ENCODE results near the gene COMTD1. TPM values are rescaled to one million over a fixed set of nuclear protein-coding genes. Genes with fewer than 3 reads are reported as not detected.
"Not testable (repeated sequence)": the region's sequence is repeated elsewhere in the genome, so short reads cannot be mapped to it uniquely, and the experiment has no call there.

Gene COMTD1
- total RNA-seq, 1 donor from 2014 or later: 22.0 TPM

- no peaks in the 10 kb centered on the region for H3K27me3 ChIP-seq (ENCODE audit: control insufficient read depth, insufficient read depth, low read length)
- DNase-seq (ENCODE audit: low read depth): no peak
Observed at GRCh38 chr10:75209086-75209920, 26.5 kb downstream of the COMTD1 start.

DNA sequence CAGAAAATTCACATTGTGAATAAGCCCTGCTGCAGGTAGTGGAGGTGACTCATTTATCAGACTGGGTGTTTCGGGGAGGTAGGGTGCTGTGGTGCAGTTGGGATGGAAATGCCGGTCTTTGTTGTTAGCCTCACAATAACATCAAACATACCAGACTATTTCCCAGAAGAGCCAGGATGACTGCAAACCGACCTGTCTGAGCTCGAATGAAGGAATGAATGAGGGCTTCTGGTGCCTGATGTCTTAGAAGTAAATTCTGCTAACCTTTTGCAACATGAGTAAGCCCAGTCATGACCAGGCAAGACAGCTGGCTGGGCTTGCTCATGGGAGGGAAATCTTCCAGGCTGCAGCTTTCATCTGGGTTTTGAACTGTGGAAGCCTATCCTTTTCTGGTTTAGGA lies 27.6 kb downstream of the COMTD1 start:
- no peak for DNase-seq (ENCODE audit: low read depth)
- TF ChIP-seq CTCF (IDR thresholded peaks at IDR 0.05; ENCODE audit: insufficient read depth, low read length, poor library complexity, severe bottlenecking): no peak
- H3K4me3 ChIP-seq (ENCODE audit: low read depth, low read length): no peak overlapping the region
- no peaks in the 10 kb centered on the region for H3K36me3 ChIP-seq (ENCODE audit: control insufficient read depth, insufficient read depth, low read length)
- H3K27me3 ChIP-seq (ENCODE audit: control insufficient read depth, insufficient read depth, low read length): no peaks in the 10 kb centered on the region

More at GRCh38 chr10:75209086-75209920, 26.5 kb downstream of the COMTD1 start:
- H3K36me3 ChIP-seq (ENCODE audit: control insufficient read depth, insufficient read depth, low read length): no peaks in the 10 kb centered on the region
- no peak for TF ChIP-seq CTCF (IDR thresholded peaks at IDR 0.05; ENCODE audit: insufficient read depth, low read length, poor library complexity, severe bottlenecking)
- peak overlapping the region; percentile 94 for H3K4me3 ChIP-seq (ENCODE audit: low read depth, low read length)

DNA sequence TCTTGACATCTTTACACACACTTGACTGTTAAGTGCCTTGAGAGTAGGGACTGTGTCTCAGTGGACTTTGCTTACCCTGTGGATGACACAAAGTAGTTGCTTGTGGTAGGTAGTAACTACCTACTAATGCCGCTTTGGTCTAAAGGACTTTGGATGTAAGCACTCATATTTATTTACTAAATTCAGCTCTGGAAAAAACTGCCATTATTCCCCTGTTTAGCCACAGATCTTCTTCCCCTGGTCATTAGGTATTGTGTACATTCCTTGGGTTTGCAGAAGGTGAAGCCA lies 28.0 kb downstream of the COMTD1 start:
- DNase-seq (ENCODE audit: low read depth): no peak
- H3K27me3 ChIP-seq (ENCODE audit: control insufficient read depth, insufficient read depth, low read length): no peaks in the 10 kb centered on the region
- no peak for TF ChIP-seq CTCF (IDR thresholded peaks at IDR 0.05; ENCODE audit: insufficient read depth, low read length, poor library complexity, severe bottlenecking)
- H3K4me3 ChIP-seq (ENCODE audit: low read depth, low read length): no peak overlapping the region
- no peaks in the 10 kb centered on the region for H3K36me3 ChIP-seq (ENCODE audit: control insufficient read depth, insufficient read depth, low read length)

- H3K4me3 ChIP-seq (ENCODE audit: low read depth, low read length): no peak overlapping the region
- no peak for DNase-seq (ENCODE audit: low read depth)
- no peaks in the 10 kb centered on the region for H3K36me3 ChIP-seq (ENCODE audit: control insufficient read depth, insufficient read depth, low read length)
- no peak for TF ChIP-seq CTCF (IDR thresholded peaks at IDR 0.05; ENCODE audit: insufficient read depth, low read length, poor library complexity, severe bottlenecking)
- no peaks in the 10 kb centered on the region for H3K27me3 ChIP-seq (ENCODE audit: control insufficient read depth, insufficient read depth, low read length)
Observed at GRCh38 chr10:75207079-75207856, 28.5 kb downstream of the COMTD1 start.

GRCh38 chr10:75206638-75207037 lies 29.1 kb downstream of the COMTD1 start:
- not testable (repeated sequence) for H3K4me3 ChIP-seq (ENCODE audit: low read depth, low read length); H3K36me3 ChIP-seq (ENCODE audit: control insufficient read depth, insufficient read depth, low read length); H3K27me3 ChIP-seq (ENCODE audit: control insufficient read depth, insufficient read depth, low read length); DNase-seq (ENCODE audit: low read depth)

DNA sequence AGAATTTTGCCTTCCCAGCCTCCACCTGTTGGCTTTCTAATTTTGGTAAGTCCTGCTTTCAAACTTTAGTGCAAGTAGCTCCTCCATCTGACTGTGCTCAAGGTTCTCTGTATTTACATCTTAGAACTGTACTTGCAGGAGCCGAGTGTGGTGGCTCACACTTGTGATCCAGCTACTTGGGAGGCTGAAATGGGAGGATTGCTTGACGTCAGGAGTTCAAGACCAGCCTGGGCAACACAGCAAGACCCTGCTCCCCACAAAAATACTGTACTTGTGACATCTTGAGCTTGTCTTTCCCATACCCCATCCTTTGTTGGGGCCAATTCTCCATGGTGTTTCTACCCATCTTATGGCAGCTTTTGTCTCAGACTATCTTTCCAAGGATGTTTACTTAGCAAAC lies 29.8 kb downstream of the COMTD1 start:
- no peak for DNase-seq (ENCODE audit: low read depth)
- Histone ChIP-seq H3K36me3 (ENCODE audit: control insufficient read depth, insufficient read depth, low read length) (no peaks in the 10 kb centered on the region), H3K27me3 (ENCODE audit: control insufficient read depth, insufficient read depth, low read length) (no peaks in the 10 kb centered on the region)

More for the DNA sequence above, 29.8 kb downstream of the COMTD1 start:
- no peak overlapping the region for H3K4me3 ChIP-seq (ENCODE audit: low read depth, low read length)
- no peak for TF ChIP-seq CTCF (IDR thresholded peaks at IDR 0.05; ENCODE audit: insufficient read depth, low read length, poor library complexity, severe bottlenecking)

Data from kidney epithelial cell (primary cell).